HG03469 (cell line): ENCODE data around the gene RNU11.
A peak's percentile ranks its signal among the peaks of the same experiment; 100 is the strongest.
"Not testable (repeated sequence)": the region's sequence is repeated elsewhere in the genome, so short reads cannot be mapped to it uniquely, and the experiment has no call there.

ENCODE experiments used
- ATAC-seq: cut with Tn5 transposase; IDR thresholded peaks from one replicate; pipeline ENCODE4 v1.9.1; 2021; ENCODE audit warnings: mild to moderate bottlenecking, moderate library complexity, moderate number of reproducible peaks; ENCODE audit not compliant: unreplicated experiment

RNU11 gene

DNA sequence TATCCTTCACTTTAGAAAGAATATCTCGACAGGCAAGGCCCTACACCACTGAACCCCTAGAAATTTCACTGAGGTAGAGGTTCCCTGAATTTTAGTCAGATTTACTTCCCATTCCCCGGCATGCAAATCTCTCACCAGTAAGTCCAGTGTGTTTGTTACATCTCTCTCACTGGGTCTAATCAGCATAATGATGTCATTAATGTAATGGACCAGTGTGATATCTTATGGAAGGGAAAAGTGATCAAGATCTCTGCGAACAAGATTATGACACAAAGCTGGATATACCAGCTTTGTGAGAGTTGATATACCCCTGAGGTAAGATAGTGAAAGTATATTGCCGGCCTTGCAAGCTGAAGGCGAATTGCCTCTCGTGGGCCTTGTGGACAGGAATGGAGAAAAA is 7.9 kb downstream of the RNU11 start:
- ATAC-seq, result no peak

GRCh38 chr1:28663871-28664470 is 15.6 kb downstream of the RNU11 start:
- ATAC-seq, result no peak

DNA sequence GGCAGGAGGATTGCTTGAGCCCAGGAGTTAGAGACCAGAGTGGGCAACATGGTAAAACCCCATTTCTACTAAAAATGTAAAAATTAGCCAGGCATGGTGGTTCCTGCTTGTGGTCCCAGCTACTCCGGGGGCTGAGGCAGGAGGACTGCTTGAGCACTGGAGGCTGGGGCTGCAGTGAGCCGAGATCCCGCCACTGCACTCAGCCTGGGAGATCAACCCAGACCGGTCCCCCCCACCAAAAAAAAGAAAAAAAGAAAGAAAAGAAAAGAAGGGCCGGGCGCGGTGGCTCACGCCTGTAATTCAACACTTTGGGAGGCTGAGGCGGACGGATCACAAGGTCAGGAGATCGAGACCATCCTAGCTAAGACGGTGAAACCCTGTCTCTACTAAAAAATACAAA is 18.4 kb downstream of the RNU11 start:
- no peak for ATAC-seq

GRCh38 chr1:28668191-28668955 is 20.0 kb downstream of the RNU11 start, which contains the start of gene GMEB1:
Gene GMEB1 (plus strand): TSS chr1:28668784. CDS start chr1:28683613, 14,829 bp downstream.
- ATAC-seq, result peak; percentile 59

DNA sequence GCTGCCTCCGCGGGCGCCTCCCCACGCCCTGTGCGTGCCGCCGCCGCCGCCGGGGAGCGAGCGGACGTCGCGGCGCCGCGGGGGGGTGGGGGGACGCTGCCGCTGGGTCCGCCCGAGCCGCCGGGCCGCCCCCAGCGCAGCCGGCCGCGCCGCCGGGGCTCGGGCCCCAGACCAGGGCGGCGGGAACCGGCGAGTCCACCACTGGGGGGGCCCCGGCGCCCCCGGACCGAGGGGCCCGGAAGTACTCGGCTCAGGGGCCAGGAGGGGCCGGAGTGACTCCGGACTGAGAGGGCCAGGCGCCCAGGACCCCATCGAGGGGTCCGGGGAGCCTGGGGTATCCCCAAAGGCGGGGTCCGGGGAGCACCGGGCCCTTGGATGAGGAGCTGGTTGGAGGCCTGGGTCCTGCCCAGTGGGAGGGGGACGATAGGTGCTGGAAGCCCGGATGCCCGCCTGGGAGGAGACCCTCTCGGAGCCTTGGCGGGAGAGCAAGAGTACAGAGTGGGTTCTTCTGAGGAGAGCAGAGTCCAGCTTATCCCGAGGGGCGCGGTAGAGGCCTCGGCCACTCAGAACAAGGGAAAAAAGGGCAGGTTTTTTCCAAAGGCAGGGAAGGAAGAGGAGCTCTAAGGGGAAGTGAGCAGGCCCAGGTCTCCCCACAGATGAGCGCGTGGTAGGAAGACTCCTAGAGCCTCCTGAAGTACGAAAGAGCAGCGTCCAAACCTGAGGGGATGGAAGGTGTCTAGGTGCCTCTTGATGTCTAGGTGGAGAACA is 20.7 kb downstream of the RNU11 start:
- ATAC-seq, result peak; percentile 27

- ATAC-seq, result no peak
Measured at GRCh38 chr1:28671254-28671780, 22.9 kb downstream of the RNU11 start.

GRCh38 chr1:28672971-28673370 is 24.6 kb downstream of the RNU11 start:
- ATAC-seq, result not testable (repeated sequence)

DNA sequence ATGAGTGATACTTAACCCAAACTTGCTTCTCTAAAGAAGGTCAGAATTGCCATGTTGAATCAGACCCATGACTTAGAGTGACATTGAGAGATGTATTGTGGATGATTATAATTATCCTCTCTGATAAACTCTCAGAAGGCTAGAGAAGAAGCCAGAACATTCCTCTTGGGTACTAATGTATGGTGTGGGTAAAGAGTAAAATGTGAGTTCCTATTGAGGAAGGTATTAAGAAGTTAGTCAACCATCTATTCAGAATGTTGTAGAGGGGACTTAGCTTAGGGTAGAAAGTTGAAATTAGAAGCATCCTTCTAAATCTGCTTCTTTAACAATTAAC is 27.5 kb downstream of the RNU11 start:
- ATAC-seq, result no peak

DNA sequence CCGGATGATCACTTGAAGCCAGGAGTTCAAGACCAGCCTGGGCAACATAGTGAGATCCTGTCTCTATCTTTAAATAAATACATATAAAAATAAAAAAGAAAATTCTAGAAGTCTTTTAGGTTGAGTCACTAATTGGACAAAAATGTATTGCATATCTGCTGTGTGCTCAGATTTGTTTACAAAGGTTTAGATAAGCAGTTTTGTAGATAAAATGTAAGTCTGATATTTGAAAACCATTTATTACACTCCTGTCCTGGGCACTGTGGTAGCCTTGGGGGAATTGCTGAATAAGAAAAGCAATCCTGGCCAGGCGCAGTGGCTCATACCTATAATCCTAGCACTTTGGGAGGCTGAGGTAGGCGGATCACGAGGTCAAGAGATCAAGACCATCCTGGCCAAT is 31.8 kb downstream of the RNU11 start:
- no peak for ATAC-seq

- ATAC-seq, result no peak
Measured at GRCh38 chr1:28682840-28683239, 34.4 kb downstream of the RNU11 start.

- no peak for ATAC-seq
Measured at GRCh38 chr1:28684937-28685336, 36.5 kb downstream of the RNU11 start.

- not testable (repeated sequence) for ATAC-seq
Measured at GRCh38 chr1:28691627-28692026, 43.2 kb downstream of the RNU11 start.
